BE2C (cell line): ENCODE measurements around the gene ZNRF3.

ENCODE experiments used
- DNase-seq: peaks from one replicate; pipeline ENCODE4 v3.0.0-alpha.2; 2020
- H3K27me3 ChIP-seq: fragments of 250-450 bp; sonication (Bioruptor Pico); 2 replicates; pipeline ENCODE4 v1.5.1; 2020; ENCODE audit warnings: mild to moderate bottlenecking
- H3K36me3 ChIP-seq: fragments of 250-450 bp; sonication (Bioruptor Pico); 2 replicates; pipeline ENCODE4 v1.5.1; 2020; ENCODE audit warnings: mild to moderate bottlenecking
- H3K4me1 ChIP-seq: fragments of 250-450 bp; sonication (Bioruptor Pico); 2 replicates; pipeline ENCODE4 v1.5.1; 2020
- H3K4me3 ChIP-seq: 2 replicates; pipeline ENCODE4 v1.5.1; 2011; ENCODE audit warnings: low read depth, low read length
- H3K9me3 ChIP-seq: fragments of 250-450 bp; sonication (Bioruptor Pico); 2 replicates; pipeline ENCODE4 v1.5.1; 2020
- CTCF ChIP-seq: IDR thresholded peaks from 2 replicates; pipeline ENCODE4 v1.5.1; 2012; ENCODE audit warnings: mild to moderate bottlenecking, low read depth, low read length

Gene ZNRF3

GRCh38 chr22:28923826-28924732, 40.7 kb downstream of the ZNRF3 start:
- peak; percentile 34 for DNase-seq
- no peak for TF ChIP-seq CTCF
- Histone ChIP-seq H3K27me3 (no peaks in the 10 kb centered on the region), H3K4me1 (peaks cover 3% of the 10 kb centered on the region; the same call in 1 of the 2 replicates), H3K4me3 (peak overlapping the region; percentile 17), H3K36me3 (no peaks in the 10 kb centered on the region), H3K9me3 (no peaks in the 10 kb centered on the region)

GRCh38 chr22:28925916-28926315, 42.5 kb downstream of the ZNRF3 start:
- no peaks in the 10 kb centered on the region for H3K9me3 ChIP-seq
- no peak for DNase-seq
- H3K4me3 ChIP-seq: no peak overlapping the region
- no peaks in the 10 kb centered on the region for H3K27me3 ChIP-seq
- H3K36me3 ChIP-seq: no peaks in the 10 kb centered on the region
- TF ChIP-seq CTCF: no peak
- peaks cover 3% of the 10 kb centered on the region; the same call in 1 of the 2 replicates for H3K4me1 ChIP-seq

GRCh38 chr22:28927630-28928029, 44.3 kb downstream of the ZNRF3 start:
- Histone ChIP-seq H3K9me3 (no peaks in the 10 kb centered on the region), H3K4me1 (peaks cover 1% of the 10 kb centered on the region; the same call in 1 of the 2 replicates), H3K36me3 (no peaks in the 10 kb centered on the region), H3K27me3 (no peaks in the 10 kb centered on the region), H3K4me3 (no peak overlapping the region)
- no peak for DNase-seq
- TF ChIP-seq CTCF: no peak

- peaks cover 9% of the 10 kb centered on the region for H3K4me1 ChIP-seq
- TF ChIP-seq CTCF: no peak
- no peak for DNase-seq
Observed at GRCh38 chr22:28929197-28929596, 45.8 kb downstream of the ZNRF3 start.

GRCh38 chr22:28930357-28931007, 47.1 kb downstream of the ZNRF3 start:
- no peak for TF ChIP-seq CTCF
- Histone ChIP-seq H3K36me3 (no peaks in the 10 kb centered on the region), H3K27me3 (no peaks in the 10 kb centered on the region), H3K9me3 (no peaks in the 10 kb centered on the region), H3K4me1 (peaks cover 9% of the 10 kb centered on the region), H3K4me3 (no peak overlapping the region)
- DNase-seq: no peak

More at GRCh38 chr22:28929197-28929596, 45.8 kb downstream of the ZNRF3 start:
- no peaks in the 10 kb centered on the region for H3K9me3 ChIP-seq
- no peak overlapping the region for H3K4me3 ChIP-seq
- H3K27me3 ChIP-seq: no peaks in the 10 kb centered on the region
- H3K36me3 ChIP-seq: no peaks in the 10 kb centered on the region
